K562 (cell line): Measurements from ENCODE around the gene GCN1. TPM values are rescaled to one million over a fixed set of nuclear protein-coding genes. Genes with fewer than 3 reads are reported as not detected.
"Not testable (repeated sequence)": the region's sequence is repeated elsewhere in the genome, so short reads cannot be mapped to it uniquely, and the experiment has no call there.

Experiments used
- ATAC-seq: fragments of 200-7000 bp; cut with Tn5 transposase; 3 replicates; pipeline ENCODE4 v1.9.1; 2020; ENCODE audit warnings: moderate library complexity
- BruUV-seq: library from RNA; stranded (reverse); fragments of 400-500 nt; replicated peaks from 2 replicates; lab custom pipeline; 2021; lab: Mats Ljungman, UMichigan
- CTCF ChIA-PET: fragments of 300-600 bp; formaldehyde crosslinking; extraction: SDS; loops from one replicate; lab custom pipeline; 2021; ENCODE audit warnings: low intra/inter-chr PET ratio; lab: Yijun Ruan, JAX
- POLR2A ChIA-PET: fragments of 300-600, 350-650 bp; sonication (Branson Sonifier 250); formaldehyde crosslinking; extraction: SDS; loops from one replicate; lab custom pipeline; 2021; ENCODE audit warnings: antibody characterized with exemption, inconsistent platforms; lab: Yijun Ruan, JAX
- DNase-seq, 4 experiments: peaks; one replicate each; pipeline versions ENCODE4 v3.0.0 to v3.0.0-alpha.2; 2011 to 2018; ENCODE audit warnings: low spot score in 3 of 4, mixed read lengths in 3 of 4; ENCODE audit errors: extremely low read depth in 1 of 4
- FAIRE-seq: peaks from 2 replicates; lab custom pipeline; 2011; peaks lifted over from hg19 to GRCh38; lab: Jason Lieb, UNC
- H2AFZ ChIP-seq: 2 replicates; pipeline ENCODE4 v1.6.0; 2011; ENCODE audit warnings: low read depth, low read length, control low read depth, inconsistent platforms
- H3K27ac ChIP-seq: fragments of 200-600 bp; 3 replicates; pipeline ENCODE4 v1.8.0; 2011; ENCODE audit warnings: low read depth, mild to moderate bottlenecking, control low read depth, inconsistent platforms, low read length, moderate library complexity, mixed read lengths; ENCODE audit errors: extremely low read depth
- H3K27me3 ChIP-seq, 2 experiments: fragments of 300-600 bp in 1 of 2; 2 replicates in 1 of 2; 3 replicates in 1 of 2; pipeline versions ENCODE4 v1.6.0 to v1.8.0; 2011; ENCODE audit warnings: inconsistent platforms in 2 of 2, low read length in 2 of 2, mild to moderate bottlenecking in 1 of 2, mixed read lengths in 1 of 2, moderate library complexity in 1 of 2; ENCODE audit not compliant: control insufficient read depth in 2 of 2, insufficient read depth in 2 of 2
- H3K36me3 ChIP-seq: fragments of 300-600 bp; 3 replicates; pipeline ENCODE4 v1.8.0; 2011; ENCODE audit warnings: mild to moderate bottlenecking, low read length, inconsistent platforms; ENCODE audit not compliant: control insufficient read depth, insufficient read depth
- H3K4me1 ChIP-seq, 2 experiments: fragments of 200-600 bp in 1 of 2; replicated peaks in 1 of 2; 2 replicates in 1 of 2; 3 replicates in 1 of 2; pipeline versions ENCODE4 v1.5.1 to v1.8.0; 2011; ENCODE audit warnings: inconsistent platforms in 2 of 2, low read length in 2 of 2, mild to moderate bottlenecking in 1 of 2, mixed read lengths in 1 of 2, moderate library complexity in 1 of 2; ENCODE audit not compliant: control insufficient read depth in 2 of 2, insufficient read depth in 2 of 2
- H3K4me2 ChIP-seq: 2 replicates; pipeline ENCODE4 v1.6.1; 2011; ENCODE audit warnings: low read length, control low read depth, inconsistent platforms, mixed read lengths; ENCODE audit not compliant: insufficient read depth
- H3K4me3 ChIP-seq: fragments of 200-600 bp; sonication (generic), shearing (Covaris generic); 2 replicates; pipeline ENCODE4 v1.5.1; 2016; ENCODE audit warnings: control low read depth, inconsistent platforms
- H3K79me2 ChIP-seq: fragments of 200-600 bp; 3 replicates; pipeline ENCODE4 v1.8.0; 2011; ENCODE audit warnings: low read length, inconsistent platforms; ENCODE audit not compliant: control insufficient read depth, insufficient read depth
- H3K9ac ChIP-seq, 2 experiments: 2 replicates each; pipeline versions ENCODE4 v1.6.0 to v1.6.1; 2011; ENCODE audit warnings: low read depth in 2 of 2, low read length in 2 of 2, control low read depth in 1 of 2, inconsistent platforms in 1 of 2, mild to moderate bottlenecking in 1 of 2, mixed read lengths in 1 of 2; ENCODE audit not compliant: insufficient read depth in 1 of 2
- H3K9me1 ChIP-seq: one replicate; pipeline ENCODE4 v1.6.0; 2011; ENCODE audit warnings: inconsistent platforms, mild to moderate bottlenecking, low read length, moderate library complexity; ENCODE audit not compliant: control insufficient read depth, insufficient read depth
- H3K9me3 ChIP-seq: replicated peaks from 2 replicates; pipeline ENCODE4 v1.5.1; 2011; ENCODE audit warnings: low read depth, low read length, inconsistent platforms; ENCODE audit not compliant: control insufficient read depth, insufficient read depth
- H4K20me1 ChIP-seq: replicated peaks from 2 replicates; pipeline ENCODE4 v1.6.1; 2011; ENCODE audit warnings: low read length, inconsistent platforms, mixed read lengths; ENCODE audit not compliant: control insufficient read depth, insufficient read depth
- CTCFL ChIP-seq: IDR thresholded peaks from 2 replicates; pipeline ENCODE4 v1.6.1; 2011; ENCODE audit warnings: borderline replicate concordance, low read depth, mild to moderate bottlenecking, moderate library complexity, low read length; ENCODE audit not compliant: insufficient read depth, poor library complexity, severe bottlenecking
- KLF13 ChIP-seq: fragments of 450-650 bp; IDR thresholded peaks from 2 replicates; pipeline ENCODE4 v1.6.1; 2016; ENCODE audit warnings: missing genetic modification characterization, low read depth, mild to moderate bottlenecking, missing compliant biosample characterization, moderate library complexity, borderline replicate concordance
- WGBS: fragments of 100-300 bp; shearing (Covaris generic); methylation state at CpG from one replicate; pipeline ENCODE4 v1.1.6; 2016; ENCODE audit warnings: low coverage, mixed read lengths; ENCODE audit not compliant: insufficient coverage; ENCODE audit errors: missing lambda C conversion rate; 5-methylcytosine and 5-hydroxymethylcytosine counted together
- in situ Hi-C: fragments of 300-500 bp; cut with MboI; formaldehyde crosslinking; loops from 4 replicates; pipeline ENCODE4 v1.15.0; 2018; ENCODE audit warnings: inconsistent platforms, mixed read lengths
- intact Hi-C: fragments of 100-400 bp; cut with micrococcal nuclease; formaldehyde crosslinking; loops from 2 replicates; pipeline ENCODE4 v1.14.2; 2022
- polyA plus RNA-seq, 8 experiments: library from polyadenylated mRNA; depleted of rRNA in 4 of 8; stranded (reverse) in 5 of 8; unstranded in 3 of 8; fragments of >200 nt; fragmentation: Nextera tagmentation in 2 of 8; fragmentation: Illumina TruSeq in 1 of 8; extraction: Ambion mirVana in 2 of 8; extraction: Trizol in 1 of 8; gene quantifications; 2 replicates each; pipeline versions ENCODE4 v1.2.1 to v1.2.3, GENCODE V29; 2011 to 2014; ENCODE audit warnings: inconsistent platforms in 1 of 8, missing spikeins in 1 of 8
- total RNA-seq, 7 experiments: library from RNA; depleted of rRNA in 6 of 7; stranded (reverse); fragments of >200 nt in 6 of 7; fragmentation: Illumina TruSeq in 2 of 7; extraction: Trizol in 2 of 7; gene quantifications; 2 replicates each; pipeline versions ENCODE4 v1.2.1 to v1.2.3, GENCODE V29; 2011 to 2021; ENCODE audit warnings: low replicate concordance in 1 of 7
- TF ChIP-seq, protein P1 (sequence below), 3 experiments: IDR thresholded peaks in 2 of 3; conservative IDR thresholded peaks in 1 of 3; 2 replicates each; pipeline ENCODE4 v1.5.1; 2011 to 2012; ENCODE audit warnings: low read length in 3 of 3, mild to moderate bottlenecking in 3 of 3, control low read depth in 2 of 3, improper control_type of control experiment in 1 of 3, inconsistent platforms in 1 of 3, low read depth in 1 of 3, mixed read lengths in 1 of 3, moderate library complexity in 1 of 3; ENCODE audit not compliant: insufficient read depth in 2 of 3

Gene GCN1
- total and polyA plus RNA-seq, 9 of the 15 experiments (the other 6 are each of a cell fraction or from before 2014, with no cell fraction given), result 11.9 to 190 (median 51.7) TPM

DNA sequence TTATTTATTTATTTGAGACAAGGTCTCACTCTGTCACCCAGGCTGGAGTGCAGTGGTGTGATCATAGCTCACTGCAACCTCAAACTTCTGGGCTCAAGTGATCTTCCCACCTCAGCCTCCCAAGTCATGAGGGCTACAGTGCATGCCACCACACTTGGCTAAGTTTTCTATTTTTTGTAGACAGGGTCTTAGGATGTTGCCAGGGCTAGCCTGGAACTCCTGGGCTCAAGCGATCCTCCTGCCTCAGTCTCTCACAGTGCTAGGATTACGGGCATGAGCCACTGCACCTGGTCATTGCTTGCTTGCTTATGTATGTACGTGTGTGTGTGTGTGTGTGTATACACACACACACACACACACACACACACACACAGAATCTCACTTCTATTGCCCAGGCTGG, 42.3 kb upstream of the GCN1 start:
- FAIRE-seq, H3K27me3 ChIP-seq, ATAC-seq, H3K4me2 ChIP-seq, H3K4me3 ChIP-seq, H3K9me3 ChIP-seq, H2AFZ ChIP-seq, H3K27ac ChIP-seq, H3K36me3 ChIP-seq, DNase-seq, BruUV-seq, CTCF ChIA-PET, in situ Hi-C loops, H3K9ac ChIP-seq, intact Hi-C loops: not testable (repeated sequence)
- WGBS, result 90% methylated on average over 3 of the region's 3 CpGs
- H4K20me1 ChIP-seq, result peaks cover 30% of the 10 kb centered on the region
- peaks cover 10% of the 10 kb centered on the region for H3K9me1 ChIP-seq
- POLR2A ChIA-PET, result interaction anchor here (0.6 to 7.1 kb wide), 5 partner anchors 10 to 55 kb away, joined by 3 to 98 read pairs (median 32); partner anchors contain the start of genes RNU4-1, RNU4-2 and RPLP0
- H3K4me1 ChIP-seq, result peaks cover 51 to 60% of the 10 kb centered on the region in 2 experiments
- H3K79me2 ChIP-seq, result peaks cover 41% of the 10 kb centered on the region

GRCh38 chr12:120235369-120236323, 41.1 kb upstream of the GCN1 start:
- H3K36me3 ChIP-seq, result no peaks in the 10 kb centered on the region
- ATAC-seq (peak; percentile 48), DNase-seq (peak in 1 of 4 experiments; percentile 34), FAIRE-seq (no peak)
- peak overlapping the region; percentile 45; the same call in 1 of the 2 replicates for H3K4me2 ChIP-seq
- in situ Hi-C loops (no loop called here), intact Hi-C loops (no loop called here)
- peak overlapping the region; percentile 35 to 57; a peak in 3 of 4 replicates for H3K9ac ChIP-seq
- H2AFZ ChIP-seq, result no peak overlapping the region
- H3K9me1 ChIP-seq, result peaks cover 10% of the 10 kb centered on the region
- H3K4me3 ChIP-seq, result no peak overlapping the region
- H3K4me1 ChIP-seq, result peaks cover 55 to 65% of the 10 kb centered on the region in 2 experiments
- no peaks in the 10 kb centered on the region for H3K9me3 ChIP-seq
- H4K20me1 ChIP-seq, result peaks cover 18% of the 10 kb centered on the region
- 74% methylated on average over 17 of the region's 18 CpGs for WGBS
- peaks cover 41% of the 10 kb centered on the region for H3K79me2 ChIP-seq
- ChIA-PET CTCF (interaction anchor here (1.6 kb wide), 1 partner anchor 31 kb away, joined by 8 read pairs; the partner anchor contains the start of gene PXN), POLR2A (interaction anchor here (0.5 to 7.1 kb wide), 14 partner anchors 10 to 1070 kb away, joined by 3 to 98 read pairs (median 4); partner anchors contain the start of genes RNU4-1, RNU4-2 and RPLP0)
- BruUV-seq, result no TSS peak
- H3K27me3 ChIP-seq, result no peaks in the 10 kb centered on the region
- peak overlapping the region; percentile 51; the same call in 2 of the 3 replicates for H3K27ac ChIP-seq
- TF ChIP-seq KLF13 (tag) (no peak), CTCFL (peak; percentile 70)
- TF ChIP-seq, protein P1, sequence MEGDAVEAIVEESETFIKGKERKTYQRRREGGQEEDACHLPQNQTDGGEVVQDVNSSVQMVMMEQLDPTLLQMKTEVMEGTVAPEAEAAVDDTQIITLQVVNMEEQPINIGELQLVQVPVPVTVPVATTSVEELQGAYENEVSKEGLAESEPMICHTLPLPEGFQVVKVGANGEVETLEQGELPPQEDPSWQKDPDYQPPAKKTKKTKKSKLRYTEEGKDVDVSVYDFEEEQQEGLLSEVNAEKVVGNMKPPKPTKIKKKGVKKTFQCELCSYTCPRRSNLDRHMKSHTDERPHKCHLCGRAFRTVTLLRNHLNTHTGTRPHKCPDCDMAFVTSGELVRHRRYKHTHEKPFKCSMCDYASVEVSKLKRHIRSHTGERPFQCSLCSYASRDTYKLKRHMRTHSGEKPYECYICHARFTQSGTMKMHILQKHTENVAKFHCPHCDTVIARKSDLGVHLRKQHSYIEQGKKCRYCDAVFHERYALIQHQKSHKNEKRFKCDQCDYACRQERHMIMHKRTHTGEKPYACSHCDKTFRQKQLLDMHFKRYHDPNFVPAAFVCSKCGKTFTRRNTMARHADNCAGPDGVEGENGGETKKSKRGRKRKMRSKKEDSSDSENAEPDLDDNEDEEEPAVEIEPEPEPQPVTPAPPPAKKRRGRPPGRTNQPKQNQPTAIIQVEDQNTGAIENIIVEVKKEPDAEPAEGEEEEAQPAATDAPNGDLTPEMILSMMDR (IDR thresholded peaks at IDR 0.05 in 2 of 3, conservative IDR thresholded peaks at IDR 0.05 in 1 of 3; ENCODE audit: insufficient read depth in 2 of 3, low read depth in 1 of 3, low read length in 3 of 3), result peak; percentile 41 to 51 (median 50); a peak in 5 of 6 replicates
